Fibroblast of skin of scalp (primary cell): Measurements from ENCODE around the gene HCN3. TPM values are rescaled to one million over a fixed set of nuclear protein-coding genes. Genes with fewer than 3 reads are reported as not detected.
"Not testable (repeated sequence)": the region's sequence is repeated elsewhere in the genome, so short reads cannot be mapped to it uniquely, and the experiment has no call there.

ENCODE experiments used
- DNase-seq: peaks from one replicate; pipeline ENCODE4 v3.0.0-alpha.2; 2013
- polyA plus RNA-seq, 2 experiments: library from polyadenylated mRNA; unstranded; fragments of 120-200 nt; gene quantifications; one replicate each; pipeline ENCODE4 v1.2.1, GENCODE V29; 2013; ENCODE audit not compliant: insufficient read length in 2 of 2

Gene HCN3
- 2.4 TPM for polyA plus RNA-seq (2013, experiment 1 of 2; ENCODE audit: insufficient read length)
- 1.8 TPM for polyA plus RNA-seq (2013, experiment 2 of 2; ENCODE audit: insufficient read length)

GRCh38 chr1:155277070-155277901 is at the start of gene HCN3:
HCN3 (plus strand) TSS chr1:155277463; CDS start chr1:155277591, 128 bp downstream.
- peak; percentile 96 for DNase-seq

GRCh38 chr1:155228096-155228427 is 49.2 kb upstream of the HCN3 start:
- DNase-seq: no peak

- DNase-seq: not testable (repeated sequence)
These were observed 46.0 kb upstream of the HCN3 start for GRCh38 chr1:155231302-155231701.

GRCh38 chr1:155232001-155232978 is 45.0 kb upstream of the HCN3 start:
- peak; percentile 55 for DNase-seq

- not testable (repeated sequence) for DNase-seq
These were observed 43.8 kb upstream of the HCN3 start for GRCh38 chr1:155233502-155233901.

GRCh38 chr1:155235375-155235774 is 41.9 kb upstream of the HCN3 start:
- not testable (repeated sequence) for DNase-seq

- DNase-seq: no peak
These were observed 40.8 kb upstream of the HCN3 start for GRCh38 chr1:155236451-155236850.

GRCh38 chr1:155241069-155241679 is 36.1 kb upstream of the HCN3 start:
- peak; percentile 88 for DNase-seq

GRCh38 chr1:155241841-155242264 is 35.4 kb upstream of the HCN3 start:
- no peak for DNase-seq

GRCh38 chr1:155242805-155243358 is 34.4 kb upstream of the HCN3 start:
- DNase-seq: no peak

GRCh38 chr1:155244368-155245162 is 32.7 kb upstream of the HCN3 start:
- peak; percentile 100 for DNase-seq

- no peak for DNase-seq
These were observed 32.1 kb upstream of the HCN3 start for GRCh38 chr1:155245163-155245524.

- not testable (repeated sequence) for DNase-seq
These were observed 30.5 kb upstream of the HCN3 start for GRCh38 chr1:155246796-155247195.

- DNase-seq: no peak
These were observed 29.4 kb upstream of the HCN3 start for GRCh38 chr1:155247667-155248553.

- DNase-seq: no peak
These were observed 27.0 kb upstream of the HCN3 start for GRCh38 chr1:155250246-155250632.

GRCh38 chr1:155250633-155251449 is 26.4 kb upstream of the HCN3 start:
- DNase-seq: peak; percentile 92

GRCh38 chr1:155251566-155251965 is 25.7 kb upstream of the HCN3 start:
- no peak for DNase-seq

- DNase-seq: no peak
These were observed 24.1 kb upstream of the HCN3 start for GRCh38 chr1:155253208-155253607.

GRCh38 chr1:155253797-155254196 is 23.5 kb upstream of the HCN3 start:
- no peak for DNase-seq
